NT2/D1 (cell line): ENCODE data around the gene RPS18.

Experiments used
- DNase-seq: peaks from one replicate; pipeline ENCODE4 v3.0.0-alpha.2; 2011; ENCODE audit warnings: low read depth, low spot score
- H3K27me3 ChIP-seq: 2 replicates; pipeline ENCODE4 v1.6.0; 2011; ENCODE audit warnings: mild to moderate bottlenecking; ENCODE audit not compliant: insufficient read length, insufficient read depth
- H3K36me3 ChIP-seq: 2 replicates; pipeline ENCODE4 v1.6.1; 2011; ENCODE audit warnings: mild to moderate bottlenecking, low read length, mixed read lengths; ENCODE audit not compliant: insufficient read depth, insufficient read length
- H3K4me1 ChIP-seq: 2 replicates; pipeline ENCODE4 v1.5.1; 2011; ENCODE audit not compliant: insufficient read depth, insufficient read length
- H3K4me3 ChIP-seq: 2 replicates; pipeline ENCODE4 v1.5.1; 2011; ENCODE audit warnings: low read depth; ENCODE audit not compliant: insufficient read length
- H3K9ac ChIP-seq: 2 replicates; pipeline ENCODE4 v1.6.0; 2011; ENCODE audit warnings: low read depth; ENCODE audit not compliant: insufficient read length
- H3K9me3 ChIP-seq: 2 replicates; pipeline ENCODE4 v1.5.1; 2011; ENCODE audit warnings: mild to moderate bottlenecking, low read length; ENCODE audit not compliant: insufficient read depth
- SUZ12 ChIP-seq: IDR thresholded peaks from 2 replicates; pipeline ENCODE4 v1.6.1; 2011; ENCODE audit not compliant: insufficient read length, insufficient read depth; ENCODE audit errors: extremely low read depth
- YY1 ChIP-seq: IDR thresholded peaks from 2 replicates; pipeline ENCODE4 v1.6.1; 2011; ENCODE audit not compliant: insufficient read length, insufficient read depth
- ZNF274 ChIP-seq: IDR thresholded peaks from 2 replicates; pipeline ENCODE4 v1.6.1; 2011; ENCODE audit warnings: mild to moderate bottlenecking, low read depth, low read length

Gene RPS18

GRCh38 chr6:33295621-33296369, 23.9 kb downstream of the RPS18 start:
- no peaks in the 10 kb centered on the region for H3K9me3 ChIP-seq
- peaks cover 4% of the 10 kb centered on the region for H3K4me1 ChIP-seq
- H3K9ac ChIP-seq = peak overlapping the region; percentile 42
- TF ChIP-seq YY1 = no peak
- TF ChIP-seq SUZ12 = no peak
- TF ChIP-seq ZNF274 = no peak
- H3K27me3 ChIP-seq = no peaks in the 10 kb centered on the region
- H3K4me3 ChIP-seq = no peak overlapping the region
- no peak for DNase-seq
- H3K36me3 ChIP-seq = peaks cover 28% of the 10 kb centered on the region

GRCh38 chr6:33296797-33297405, 25.0 kb downstream of the RPS18 start:
- Histone ChIP-seq H3K36me3 (peaks cover 23% of the 10 kb centered on the region), H3K4me3 (peak overlapping the region; percentile 50), H3K9me3 (no peaks in the 10 kb centered on the region), H3K4me1 (peaks cover 4% of the 10 kb centered on the region), H3K9ac (peak overlapping the region; percentile 70), H3K27me3 (no peaks in the 10 kb centered on the region)
- DNase-seq = no peak
- TF ChIP-seq ZNF274 (no peak), YY1 (no peak), SUZ12 (no peak)

GRCh38 chr6:33297406-33297955, 25.6 kb downstream of the RPS18 start:
- H3K4me3 ChIP-seq = peak overlapping the region; percentile 50
- no peak for DNase-seq
- H3K9me3 ChIP-seq = no peaks in the 10 kb centered on the region
- H3K9ac ChIP-seq = peak overlapping the region; percentile 70
- TF ChIP-seq ZNF274 = no peak
- TF ChIP-seq YY1 = no peak
- no peak for TF ChIP-seq SUZ12
- H3K27me3 ChIP-seq = no peaks in the 10 kb centered on the region
- peaks cover 20% of the 10 kb centered on the region for H3K36me3 ChIP-seq
- peaks cover 4% of the 10 kb centered on the region for H3K4me1 ChIP-seq

DNA sequence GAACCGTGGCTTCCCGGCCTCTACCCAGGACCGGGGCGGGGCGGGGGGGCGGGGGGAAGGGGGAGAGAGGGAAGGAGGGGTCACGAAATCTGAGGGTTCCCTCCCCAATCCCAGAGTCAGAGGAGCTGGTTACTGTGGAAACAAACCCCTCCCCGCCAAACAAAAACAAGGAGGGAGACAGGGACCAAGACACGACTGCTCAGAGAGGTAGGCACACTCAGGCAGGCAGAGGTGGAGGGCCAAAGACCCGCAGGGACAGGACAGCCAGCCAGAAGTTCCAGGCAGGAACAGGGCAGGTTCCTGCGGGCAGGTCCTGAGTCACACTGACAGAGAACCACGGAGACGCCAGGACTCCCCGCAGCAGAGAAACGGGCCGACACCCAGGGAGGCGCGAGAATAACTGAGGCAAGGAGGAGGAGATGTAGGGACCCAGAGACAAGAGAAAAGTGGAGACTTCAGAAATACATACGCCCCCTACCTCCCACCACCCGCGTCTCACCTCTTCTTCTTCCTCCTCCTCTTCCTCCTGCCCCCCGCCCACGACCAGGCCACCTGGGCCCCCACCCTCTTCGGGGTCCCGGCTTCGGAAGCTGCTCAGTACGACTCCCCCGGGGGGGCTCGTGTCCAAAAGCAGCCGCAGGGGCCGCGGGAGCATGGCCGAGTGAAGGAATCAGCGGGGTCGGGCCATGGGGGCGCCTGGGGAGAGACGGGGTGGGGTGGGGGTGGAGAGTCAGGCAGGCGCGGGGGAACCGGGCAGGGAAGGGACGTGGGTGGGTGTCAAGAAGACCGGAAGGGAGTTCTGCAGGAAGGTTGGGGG, 26.3 kb downstream of the RPS18 start:
- TF ChIP-seq YY1 (no peak), ZNF274 (no peak), SUZ12 (no peak)
- no peaks in the 10 kb centered on the region for H3K9me3 ChIP-seq
- H3K9ac ChIP-seq = peak overlapping the region; percentile 93
- DNase-seq = peak; percentile 63
- H3K36me3 ChIP-seq = peaks cover 15% of the 10 kb centered on the region
- peak overlapping the region; percentile 88 for H3K4me3 ChIP-seq
- H3K4me1 ChIP-seq = peaks cover 4% of the 10 kb centered on the region
- H3K27me3 ChIP-seq = no peaks in the 10 kb centered on the region

- Histone ChIP-seq H3K36me3 (peaks cover 15% of the 10 kb centered on the region), H3K4me3 (peak within 1 kb of the TSS; percentile 88), H3K4me1 (peaks cover 4% of the 10 kb centered on the region), H3K27me3 (no peaks in the 10 kb centered on the region), H3K9me3 (no peaks in the 10 kb centered on the region), H3K9ac (peak within 1 kb of the TSS; percentile 93)
- DNase-seq = no peak
- TF ChIP-seq SUZ12 = no peak
- TF ChIP-seq ZNF274 = no peak
- no peak for TF ChIP-seq YY1
These were observed 26.9 kb downstream of the RPS18 start, which contains the start of gene RGL2 for GRCh38 chr6:33298773-33299236. TSS of gene RGL2 (minus strand) at chr6:33298942. CDS start at chr6:33298610, 332 bp downstream.

DNA sequence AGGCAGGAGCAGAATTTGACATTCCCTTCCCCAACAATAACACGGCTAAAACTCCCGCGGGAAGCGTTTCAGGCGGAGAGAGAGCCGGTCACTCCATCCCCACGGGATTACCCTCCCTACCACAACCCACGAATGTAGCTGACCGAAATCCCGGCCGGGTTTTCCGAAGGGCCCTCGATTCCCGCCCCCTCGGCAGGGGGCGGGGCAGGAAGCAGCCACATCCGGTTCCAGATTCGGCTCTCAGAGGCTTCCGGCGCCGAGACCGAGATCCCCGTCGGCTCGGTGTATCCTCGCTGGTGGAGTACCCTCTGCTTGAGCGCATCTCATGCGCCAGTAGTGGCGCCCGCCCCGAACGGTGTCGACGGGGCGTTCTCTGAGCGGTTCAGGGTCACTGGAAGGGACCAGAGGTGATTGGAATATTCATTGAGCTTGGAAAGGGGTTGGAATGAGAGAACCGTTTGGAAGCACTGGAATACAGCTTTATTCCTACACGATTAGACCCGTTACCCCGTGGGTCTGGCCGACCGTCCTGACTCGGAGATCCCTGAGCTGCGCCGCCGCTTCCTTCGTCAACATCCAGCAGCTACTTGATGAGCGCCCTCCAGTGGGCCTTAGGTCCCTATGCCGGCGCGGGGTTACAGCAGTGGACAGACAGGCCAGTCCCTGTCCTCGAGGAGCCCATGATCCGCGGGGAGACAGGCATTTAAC, 27.5 kb downstream of the RPS18 start:
- no peak for TF ChIP-seq SUZ12
- no peak for TF ChIP-seq YY1
- no peak for TF ChIP-seq ZNF274
- H3K9me3 ChIP-seq = no peaks in the 10 kb centered on the region
- H3K36me3 ChIP-seq = peaks cover 21% of the 10 kb centered on the region
- H3K9ac ChIP-seq = peak overlapping the region; percentile 93
- H3K4me3 ChIP-seq = peak overlapping the region; percentile 88
- no peak for DNase-seq
- H3K27me3 ChIP-seq = no peaks in the 10 kb centered on the region
- H3K4me1 ChIP-seq = peaks cover 4% of the 10 kb centered on the region
